H1 (cell line): ENCODE measurements around the gene RIPOR2. TPM values are rescaled to one million over a fixed set of nuclear protein-coding genes. Genes with fewer than 3 reads are reported as not detected.

Experiments
- CTCF ChIA-PET: fragments of 300-600 bp; sonication (Branson Sonifier 250); formaldehyde crosslinking; loops from one replicate; lab custom pipeline; 2021; ENCODE audit not compliant: partially characterized antibody; lab: Charles Lee
- POLR2A ChIA-PET: fragments of 300-600 bp; sonication (Branson Sonifier 250); formaldehyde crosslinking; loops from one replicate; lab custom pipeline; 2021; ENCODE audit warnings: inconsistent platforms; ENCODE audit not compliant: partially characterized antibody; lab: Charles Lee
- DNase-seq, 2 experiments: peaks; one replicate each; pipeline versions ENCODE4 v3.0.0 to v3.0.0-alpha.2; 2010 to 2022; ENCODE audit warnings: low spot score in 2 of 2, low read depth in 1 of 2, mixed read lengths in 1 of 2
- FAIRE-seq: peaks from 2 replicates; lab custom pipeline; 2011; peaks lifted over from hg19 to GRCh38; lab: Jason Lieb, UNC
- H2AFZ ChIP-seq: 2 replicates; pipeline ENCODE4 v1.8.1; 2012; ENCODE audit warnings: low read length, inconsistent platforms
- H2AK5ac ChIP-seq: 2 replicates; pipeline ENCODE4 v1.6.1; 2013; ENCODE audit warnings: low read depth, low read length
- H2BK120ac ChIP-seq: replicated peaks from 2 replicates; pipeline ENCODE3; 2013; ENCODE audit warnings: low read depth, low read length, inconsistent platforms
- H2BK12ac ChIP-seq: 2 replicates; pipeline ENCODE4 v1.6.1; 2013; ENCODE audit warnings: low read depth, low read length
- H2BK15ac ChIP-seq: 2 replicates; pipeline ENCODE4 v1.6.1; 2013; ENCODE audit warnings: low read length
- H2BK20ac ChIP-seq: 2 replicates; pipeline ENCODE4 v1.6.1; 2013; ENCODE audit warnings: low read length
- H2BK5ac ChIP-seq: 2 replicates; pipeline ENCODE4 v1.6.1; 2013; ENCODE audit warnings: low read depth, low read length
- H3K14ac ChIP-seq: 2 replicates; pipeline ENCODE4 v1.6.1; 2013; ENCODE audit warnings: inconsistent platforms; ENCODE audit not compliant: insufficient read length
- H3K18ac ChIP-seq: 2 replicates; pipeline ENCODE4 v1.6.1; 2013; ENCODE audit warnings: low read length; ENCODE audit errors: extremely low read depth
- H3K23ac ChIP-seq: 2 replicates; pipeline ENCODE4 v1.6.1; 2013; ENCODE audit warnings: inconsistent platforms; ENCODE audit not compliant: insufficient read length
- H3K23me2 ChIP-seq: 2 replicates; pipeline ENCODE4 v1.6.1; 2013; ENCODE audit warnings: low read depth, low read length
- H3K27ac ChIP-seq: 2 replicates; pipeline ENCODE4 v1.6.1; 2011; ENCODE audit warnings: low read depth, low read length, inconsistent platforms
- H3K27me3 ChIP-seq, 4 experiments: replicated peaks in 1 of 4; 1 replicate in 1 of 4; 2 replicates in 3 of 4; pipeline versions ENCODE4 v1.6.1 to v1.8.1; 2011 to 2013; ENCODE audit warnings: low read length in 3 of 4, mild to moderate bottlenecking in 3 of 4, inconsistent platforms in 2 of 4, mixed read lengths in 2 of 4, moderate library complexity in 1 of 4; ENCODE audit not compliant: control insufficient read depth in 3 of 4, insufficient read depth in 3 of 4; ENCODE audit errors: extremely low read depth in 1 of 4
- H3K36me3 ChIP-seq, 4 experiments: 2 replicates each; pipeline versions ENCODE4 v1.6.1 to v1.8.1; 2011 to 2013; ENCODE audit warnings: mild to moderate bottlenecking in 4 of 4, low read length in 3 of 4, moderate library complexity in 2 of 4, control low read depth in 1 of 4, inconsistent platforms in 1 of 4; ENCODE audit not compliant: insufficient read depth in 4 of 4, control insufficient read depth in 2 of 4
- H3K4ac ChIP-seq: replicated peaks from 2 replicates; pipeline ENCODE3; 2013; ENCODE audit warnings: low read length, low read depth, mixed read lengths, inconsistent platforms; ENCODE audit not compliant: insufficient read length
- H3K4me1 ChIP-seq, 4 experiments: replicated peaks in 1 of 4; 1 replicate in 1 of 4; 2 replicates in 3 of 4; pipeline versions ENCODE4 v1.6.1 to v1.8.1; 2011 to 2013; ENCODE audit warnings: low read length in 3 of 4, inconsistent platforms in 2 of 4, mixed read lengths in 1 of 4; ENCODE audit not compliant: insufficient read depth in 4 of 4, control insufficient read depth in 3 of 4
- H3K4me2 ChIP-seq, 2 experiments: 2 replicates each; pipeline versions ENCODE4 v1.6.1 to v1.8.1; 2011 to 2013; ENCODE audit warnings: low read depth in 2 of 2, low read length in 2 of 2, control low read depth in 1 of 2, inconsistent platforms in 1 of 2, mild to moderate bottlenecking in 1 of 2; ENCODE audit not compliant: insufficient read depth in 1 of 2
- H3K4me3 ChIP-seq, 4 experiments: fragments of 200-600, 300-600 bp in 1 of 4; sonication (generic), shearing (Covaris generic), sonication (Bioruptor Twin) in 1 of 4; 2 replicates each; pipeline versions ENCODE4 v1.5.1 to v1.8.1; 2011 to 2016; ENCODE audit warnings: low read length in 4 of 4, low read depth in 3 of 4, control low read depth in 2 of 4, inconsistent platforms in 2 of 4, mild to moderate bottlenecking in 2 of 4, mixed read lengths in 1 of 4, moderate library complexity in 1 of 4; ENCODE audit not compliant: insufficient read depth in 2 of 4; ENCODE audit errors: extremely low read depth in 1 of 4
- H3K56ac ChIP-seq: replicated peaks from 2 replicates; pipeline ENCODE3; 2013; ENCODE audit warnings: low read depth, mild to moderate bottlenecking, mixed read lengths, low read length, inconsistent platforms; ENCODE audit not compliant: insufficient read length
- H3K79me1 ChIP-seq: 2 replicates; pipeline ENCODE4 v1.6.1; 2013; ENCODE audit warnings: low read depth, low read length, control low read depth
- H3K79me2 ChIP-seq, 2 experiments: 2 replicates each; pipeline versions ENCODE4 v1.6.1 to v1.8.1; 2012 to 2013; ENCODE audit warnings: low read length in 2 of 2, mild to moderate bottlenecking in 2 of 2, inconsistent platforms in 1 of 2; ENCODE audit not compliant: insufficient read depth in 2 of 2, control insufficient read depth in 1 of 2
- H3K9ac ChIP-seq, 4 experiments: replicated peaks in 1 of 4; 1 replicate in 1 of 4; 2 replicates in 3 of 4; pipeline versions ENCODE4 v1.6.1 to v1.8.1; 2011 to 2013; ENCODE audit warnings: low read depth in 3 of 4, low read length in 3 of 4, control low read depth in 2 of 4, mild to moderate bottlenecking in 2 of 4, moderate library complexity in 2 of 4, inconsistent platforms in 1 of 4; ENCODE audit errors: extremely low read depth in 1 of 4
- H3K9me3 ChIP-seq, 2 experiments: 2 replicates each; pipeline versions ENCODE4 v1.6.1 to v1.8.1; 2012 to 2013; ENCODE audit warnings: mild to moderate bottlenecking in 2 of 2, moderate library complexity in 2 of 2, control low read depth in 1 of 2, inconsistent platforms in 1 of 2, low read depth in 1 of 2, low read length in 1 of 2, mixed read lengths in 1 of 2; ENCODE audit not compliant: insufficient read depth in 2 of 2
- H4K20me1 ChIP-seq, 2 experiments: replicated peaks in 1 of 2; 2 replicates each; pipeline versions ENCODE3 to v1.8.1; 2011 to 2013; ENCODE audit warnings: inconsistent platforms in 2 of 2, low read length in 2 of 2, mild to moderate bottlenecking in 1 of 2; ENCODE audit not compliant: insufficient read depth in 2 of 2, control insufficient read depth in 1 of 2
- H4K5ac ChIP-seq: 2 replicates; pipeline ENCODE4 v1.6.1; 2013; ENCODE audit warnings: low read length, low read depth, mixed read lengths, inconsistent platforms; ENCODE audit not compliant: insufficient read length
- H4K8ac ChIP-seq: 2 replicates; pipeline ENCODE4 v1.8.0; 2013; ENCODE audit warnings: mild to moderate bottlenecking, moderate library complexity, low read length, inconsistent platforms; ENCODE audit not compliant: insufficient read depth; ENCODE audit errors: extremely low read depth
- H4K91ac ChIP-seq: replicated peaks from 2 replicates; pipeline ENCODE3; 2013; ENCODE audit warnings: low read length, mixed read lengths, inconsistent platforms; ENCODE audit not compliant: insufficient read length
- HDAC2 ChIP-seq, 2 experiments: fragments of 300-600 bp in 1 of 2; sonication (generic) in 1 of 2; IDR thresholded peaks; 2 replicates each; pipeline ENCODE4 v1.6.1; 2011 to 2012; ENCODE audit warnings: low read depth in 2 of 2, low read length in 2 of 2, mild to moderate bottlenecking in 2 of 2, moderate library complexity in 2 of 2, borderline replicate concordance in 1 of 2, inconsistent platforms in 1 of 2
- JUN ChIP-seq: IDR thresholded peaks from 2 replicates; pipeline ENCODE4 v1.6.1; 2011; ENCODE audit warnings: low read depth, mild to moderate bottlenecking, improper control_type of control experiment, low read length
- NRF1 ChIP-seq: IDR thresholded peaks from 2 replicates; pipeline ENCODE4 v1.6.1; 2011; ENCODE audit warnings: mild to moderate bottlenecking, low read depth, low read length, improper control_type of control experiment
- RNF2 ChIP-seq: fragments of 200-900, 300-1000 bp; sonication (generic); IDR thresholded peaks from 2 replicates; pipeline ENCODE4 v1.7.1; 2016; ENCODE audit warnings: borderline replicate concordance, low read depth, mild to moderate bottlenecking, antibody characterized with exemption, low read length; ENCODE audit not compliant: poor library complexity, severe bottlenecking; ENCODE audit errors: missing control alignments
- RXRA ChIP-seq: IDR thresholded peaks from 2 replicates; pipeline ENCODE4 v1.6.1; 2011; ENCODE audit warnings: low read depth, mild to moderate bottlenecking, low read length, moderate library complexity; ENCODE audit not compliant: insufficient read depth
- SIX5 ChIP-seq: IDR thresholded peaks from 2 replicates; pipeline ENCODE4 v1.6.1; 2011; ENCODE audit warnings: mild to moderate bottlenecking, low read depth, low read length
- TAF1 ChIP-seq: IDR thresholded peaks from 2 replicates; pipeline ENCODE4 v1.6.1; 2011; ENCODE audit warnings: mild to moderate bottlenecking, low read depth, low read length
- WGBS, 2 experiments: shearing (Covaris generic) in 1 of 2; methylation state at CpG; one replicate each; pipeline versions ENCODE4 v1.1.6 to v1.1.7; 2013 to 2015; ENCODE audit warnings: low lambda C conversion rate in 2 of 2, mixed read lengths in 2 of 2, inconsistent platforms in 1 of 2, low coverage in 1 of 2, missing lambda C conversion rate in 1 of 2; ENCODE audit not compliant: insufficient replicate concordance in 2 of 2, insufficient coverage in 1 of 2, insufficient read length in 1 of 2; ENCODE audit errors: extremely low coverage in 1 of 2, missing lambda C conversion rate in 1 of 2; 5-methylcytosine and 5-hydroxymethylcytosine counted together
- polyA plus RNA-seq, 7 experiments: library from polyadenylated mRNA; depleted of rRNA in 3 of 7; stranded (reverse) in 5 of 7; unstranded in 2 of 7; fragments of >200 nt in 5 of 7; fragments of 200-250 nt in 2 of 7; gene quantifications; 1 replicate in 5 of 7; 2 replicates in 1 of 7; 4 replicates in 1 of 7; pipeline versions ENCODE4 v1.2.1 to v1.2.3, GENCODE V29; 2011 to 2013; ENCODE audit warnings: missing spikeins in 2 of 7, mixed read lengths in 2 of 7
- total RNA-seq: library from RNA; stranded (reverse); fragmentation: NEBNext Ultra II Directional; extraction: Animal tissue kit (Norgen Biotek cat#: 25700); gene quantifications from 2 replicates; pipeline ENCODE4 v1.2.1, GENCODE V29; 2021

Gene RIPOR2
- total and polyA plus RNA-seq, 2 of the 8 experiments (the other 6 are each of a cell fraction or from before 2014, with no cell fraction given), result 16.7 to 45.6 TPM

DNA sequence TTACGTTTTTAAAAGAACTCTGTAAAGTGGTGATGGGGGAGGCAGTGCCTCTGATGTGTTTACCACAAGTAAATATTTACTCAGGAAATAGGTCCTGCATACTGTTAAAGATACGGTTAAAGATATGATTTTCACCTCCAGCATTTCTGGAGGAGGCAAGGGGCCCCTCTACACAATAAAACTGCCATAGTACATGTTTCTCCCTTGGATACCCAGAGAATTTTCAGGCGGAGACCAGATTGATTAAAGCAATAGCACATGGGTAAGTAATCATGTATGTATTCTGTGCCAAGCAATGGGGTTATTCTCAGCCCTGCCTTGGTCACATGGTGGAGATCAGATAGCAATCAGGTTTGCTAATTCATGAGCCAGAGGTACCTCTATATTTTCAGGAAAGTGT, 9.6 kb downstream of the RIPOR2 start:
- Histone ChIP-seq H3K4me2 (no peak overlapping the region), H3K14ac (no peak overlapping the region), H2AFZ (no peak overlapping the region), H2BK15ac (no peak overlapping the region), H3K4ac (no peak overlapping the region), H2AK5ac (0 out of 2 replicates have a peak overlapping the region, but pooled peaks have one; percentile 46), H3K9ac (no peak overlapping the region; a peak in 1 of 7 replicates), H3K23me2 (peaks cover 7% of the 10 kb centered on the region; the same call in 1 of the 2 replicates), H3K4me3 (no peak overlapping the region), H2BK12ac (no peak overlapping the region), H2BK120ac (no peak overlapping the region), H2BK20ac (0 out of 2 replicates have a peak overlapping the region, but pooled peaks have one; percentile 82), H2BK5ac (no peak overlapping the region), H3K56ac (no peak overlapping the region), H4K5ac (no peak overlapping the region), H3K9me3 (no peaks in the 10 kb centered on the region), H4K91ac (no peak overlapping the region), H3K27me3 (no peaks in the 10 kb centered on the region), H3K4me1 (peaks cover 0 to 19% (median 13%) of the 10 kb centered on the region in 4 experiments; a peak in 6 of 7 replicates), H3K79me1 (no peaks in the 10 kb centered on the region), H3K36me3 (no peaks in the 10 kb centered on the region), H3K18ac (no peak overlapping the region), H3K27ac (no peak overlapping the region), H4K8ac (no peak overlapping the region), H4K20me1 (peaks cover 0 to 6% of the 10 kb centered on the region in 2 experiments), H3K79me2 (peaks cover 5 to 78% of the 10 kb centered on the region in 2 experiments; a peak in 3 of 4 replicates), H3K23ac (no peak overlapping the region)
- FAIRE-seq (no peak), DNase-seq (no peak)
- TF ChIP-seq SIX5 (no peak), NRF1 (no peak), TAF1 (no peak), RXRA (no peak), HDAC2 (IDR thresholded peaks at IDR 0.05; ENCODE audit: borderline replicate concordance in 1 of 2, low read depth in 2 of 2, low read length in 2 of 2) (no peak), JUN (no peak), RNF2 (no peak)
- POLR2A ChIA-PET, result interaction anchor here (0.6 to 1.2 kb wide), 3 partner anchors 9 to 49 kb away, joined by 3 to 4 read pairs (median 3); no protein-coding TSS in a partner anchor
- WGBS, 2 experiments, result 80% methylated on average over 3 of the region's 3 CpGs; no CpG with 5 or more reads in 1 of the 2 experiments
- CTCF ChIA-PET, result interaction anchor here (1.4 to 12.2 kb wide), 5 partner anchors 9 to 91 kb away, joined by 4 to 138 read pairs (median 12); partner anchors contain the start of gene RIPOR2
